NCI-H82 (cell line): Measurements from ENCODE around the gene POLE2.
"Not testable (repeated sequence)": the region's sequence is repeated elsewhere in the genome, so short reads cannot be mapped to it uniquely, and the experiment has no call there.

Experiments
- DNase-seq: peaks from one replicate; lab custom pipeline; 2025; lab: John Stamatoyannopoulos, UW

POLE2 gene

DNA sequence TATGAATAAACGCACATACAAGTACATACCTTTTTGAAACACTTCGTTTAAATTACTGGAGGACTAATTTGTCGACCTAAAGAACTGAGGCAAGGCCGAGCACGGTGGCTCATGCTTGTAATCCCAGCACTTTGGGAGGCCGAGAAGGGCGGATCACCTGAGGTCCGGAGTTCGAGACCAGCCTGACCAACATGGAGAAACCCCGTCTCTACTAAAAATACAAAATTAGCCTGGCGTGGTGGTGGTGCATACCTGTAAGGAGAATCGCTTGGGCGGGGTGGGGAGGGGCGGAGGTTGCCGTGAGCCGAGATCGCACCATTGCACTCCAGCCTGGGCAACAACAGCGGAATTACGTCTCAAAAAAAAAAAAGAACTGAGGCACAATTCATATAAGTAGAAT lies 68.7 kb downstream of the POLE2 start:
- DNase-seq: not testable (repeated sequence)

DNA sequence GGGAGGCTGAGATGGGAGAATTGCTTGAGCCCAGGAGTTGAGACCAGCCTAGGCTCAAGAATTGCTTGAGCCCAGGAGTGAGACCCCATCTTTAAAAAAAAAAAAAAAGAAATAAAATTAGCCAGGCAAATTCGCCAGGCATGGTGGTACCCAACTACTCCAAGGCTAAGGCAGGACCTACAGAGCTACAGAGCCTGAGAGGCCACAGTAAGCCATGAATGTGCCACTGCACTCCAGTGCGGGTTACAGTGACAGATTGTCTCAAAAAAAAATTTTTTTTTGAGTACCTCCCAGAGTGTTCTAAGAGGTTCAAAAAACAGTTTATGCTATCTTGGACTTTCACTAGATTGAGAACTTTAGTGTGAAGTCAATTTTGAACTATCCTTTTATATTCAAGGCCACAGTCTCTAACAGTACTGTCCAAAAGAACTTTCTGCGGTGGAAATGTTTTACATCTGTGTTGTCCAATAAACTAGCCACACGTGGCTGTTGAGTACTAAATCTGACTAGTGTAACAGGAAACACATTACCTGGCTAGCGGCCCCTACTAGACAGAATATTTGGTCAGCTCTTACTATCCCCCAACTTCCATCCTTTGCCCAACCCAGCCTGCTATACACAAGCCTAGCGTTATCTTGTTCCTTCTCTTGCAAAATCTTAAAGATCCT lies 70.0 kb downstream of the POLE2 start:
- DNase-seq: no peak

DNA sequence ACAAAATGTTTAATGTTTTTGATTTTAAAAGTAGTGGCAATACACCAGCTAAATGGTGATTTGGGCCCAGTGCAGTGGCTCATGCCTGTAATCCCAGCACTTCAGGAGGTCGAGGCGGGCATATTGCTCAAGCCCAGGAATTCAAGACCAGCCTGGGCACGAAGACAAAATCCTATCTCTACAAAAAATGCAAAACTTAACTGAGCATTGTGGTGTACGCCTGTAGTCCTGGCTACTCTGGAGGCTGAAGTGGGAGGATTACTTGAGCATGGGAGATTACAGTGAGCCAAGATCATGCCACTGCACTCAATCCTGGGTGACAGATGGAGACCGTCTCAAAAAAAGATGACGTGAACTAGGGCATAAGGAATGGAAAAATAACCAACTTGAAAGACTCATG lies 72.2 kb downstream of the POLE2 start:
- DNase-seq: peak; percentile 58

DNA sequence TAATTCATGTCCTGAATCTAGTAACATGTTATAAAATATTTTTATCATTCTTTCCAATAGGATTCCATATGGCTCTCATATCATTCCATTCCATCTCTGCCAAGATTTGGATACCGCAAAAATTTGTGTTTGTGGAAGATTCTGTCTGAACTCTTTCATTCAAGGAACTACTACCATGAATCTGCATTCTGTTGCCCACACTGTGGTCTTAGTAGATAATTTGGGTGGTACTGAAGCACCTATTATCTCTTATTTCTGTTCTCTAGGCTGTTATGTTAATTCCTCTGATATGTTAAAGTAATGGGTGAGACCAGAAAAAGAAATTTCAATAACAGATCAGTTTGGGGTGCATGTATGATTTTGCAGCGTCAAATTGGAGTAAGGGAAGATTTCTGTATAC lies 73.8 kb downstream of the POLE2 start:
- DNase-seq: no peak

DNA sequence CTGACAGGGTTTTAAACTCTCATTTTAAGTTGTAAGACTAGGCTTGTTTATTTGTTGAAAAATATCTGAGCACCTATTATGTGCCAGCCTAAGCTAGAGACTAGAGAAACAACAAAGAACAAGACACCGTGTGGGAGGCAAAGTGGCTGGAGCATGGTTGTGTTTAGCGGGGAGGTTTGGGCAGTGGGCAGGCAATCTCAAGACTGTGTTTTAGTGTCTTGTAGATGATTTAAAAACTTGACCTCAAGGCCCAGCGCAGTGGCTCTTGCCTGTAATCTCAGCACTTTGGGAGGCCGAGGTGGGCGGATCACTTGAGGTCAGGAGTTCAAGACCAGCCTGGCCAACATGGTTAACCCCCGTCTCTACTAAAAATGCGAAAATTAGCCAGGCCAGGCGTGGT lies 75.3 kb downstream of the POLE2 start:
- DNase-seq: no peak

DNA sequence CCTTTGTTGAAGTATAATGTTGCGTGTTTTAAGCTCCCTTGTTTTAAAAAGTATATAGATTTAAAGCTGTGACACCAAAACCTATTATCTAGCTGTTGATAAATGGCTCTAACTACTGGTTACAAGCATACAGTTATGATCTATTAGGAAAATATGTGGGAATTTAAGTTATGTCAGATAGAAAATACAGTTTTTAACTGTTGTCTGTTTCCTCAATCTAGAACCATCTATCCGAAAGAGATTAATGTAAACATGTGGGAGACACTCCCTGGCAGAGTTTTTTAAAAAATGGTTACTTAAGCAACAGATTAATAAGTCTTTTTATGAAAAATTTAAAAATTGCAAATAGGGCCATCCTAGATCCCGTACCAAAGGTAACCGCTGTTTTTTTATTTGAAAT lies 75.8 kb downstream of the POLE2 start:
- no peak for DNase-seq

DNA sequence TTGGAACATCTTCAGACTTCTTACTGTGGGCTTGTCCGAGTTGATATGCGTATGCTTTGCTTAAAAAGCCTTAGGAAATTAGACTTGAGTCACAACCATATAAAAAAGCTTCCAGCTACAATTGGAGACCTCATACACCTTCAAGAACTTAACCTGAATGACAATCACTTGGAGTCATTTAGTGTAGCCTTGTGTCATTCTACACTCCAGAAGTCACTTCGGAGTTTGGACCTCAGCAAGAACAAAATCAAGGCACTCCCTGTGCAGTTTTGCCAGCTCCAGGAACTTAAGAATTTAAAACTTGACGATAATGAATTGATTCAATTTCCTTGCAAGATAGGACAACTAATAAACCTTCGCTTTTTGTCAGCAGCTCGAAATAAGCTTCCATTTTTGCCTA lies 80.4 kb downstream of the POLE2 start:
- no peak for DNase-seq

DNA sequence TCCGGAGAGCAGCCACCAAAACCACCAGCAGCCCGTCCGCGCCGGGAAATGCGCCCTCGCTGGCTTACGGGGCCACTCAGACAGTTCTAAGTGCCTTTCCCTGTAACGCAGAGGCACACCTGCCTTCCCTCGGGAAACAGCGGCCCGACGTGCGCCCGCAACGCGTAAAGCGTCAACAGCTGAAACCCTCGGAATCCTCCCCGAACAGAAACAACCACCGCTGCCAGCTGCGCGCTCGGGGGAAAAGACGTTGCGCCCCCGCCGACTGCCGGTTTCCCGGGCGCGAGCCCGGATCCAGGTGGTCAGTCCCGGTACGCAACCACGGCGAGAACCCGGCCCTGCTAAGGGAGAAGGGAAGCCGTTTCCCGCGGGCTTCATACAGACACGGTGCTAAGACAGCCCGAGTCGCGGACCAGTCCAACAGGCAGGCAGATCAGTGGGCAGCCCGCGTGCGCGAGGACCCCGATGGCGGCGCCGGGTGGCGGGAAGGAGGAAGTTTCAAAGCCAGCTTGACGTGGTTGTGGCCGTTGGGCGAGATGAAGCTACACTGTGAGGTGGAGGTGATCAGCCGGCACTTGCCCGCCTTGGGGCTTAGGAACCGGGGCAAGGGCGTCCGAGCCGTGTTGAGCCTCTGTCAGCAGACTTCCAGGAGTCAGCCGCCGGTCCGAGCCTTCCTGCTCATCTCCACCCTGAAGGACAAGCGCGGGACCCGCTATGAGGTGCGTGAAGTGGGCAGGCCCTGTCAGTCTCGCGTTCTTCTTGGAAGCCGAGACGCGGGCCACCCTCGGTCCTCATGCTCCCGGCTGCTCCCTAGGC lies 89.3 kb downstream of the POLE2 start, which contains the start of gene LRR1:
Gene LRR1 (plus strand): TSS at position 456 of the 816 bp plus-strand sequence. CDS start 81 bp downstream, at position 537.
- DNase-seq: peak; percentile 85

DNA sequence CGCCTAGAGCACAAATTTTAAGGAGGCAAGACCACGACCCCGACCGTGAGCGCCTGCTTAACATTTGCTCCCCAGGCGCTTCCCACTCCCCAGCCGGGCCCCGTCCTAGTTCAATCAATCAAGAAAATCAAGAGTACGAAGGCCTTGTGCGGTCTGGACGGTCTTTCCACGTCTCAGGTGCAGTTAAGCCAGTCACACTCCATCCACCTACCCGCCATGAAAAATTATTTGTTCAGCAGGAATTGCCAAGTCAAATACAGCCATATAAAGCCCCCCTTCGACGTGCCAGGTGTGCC lies 89.9 kb downstream of the POLE2 start:
- peak; percentile 66 for DNase-seq

DNA sequence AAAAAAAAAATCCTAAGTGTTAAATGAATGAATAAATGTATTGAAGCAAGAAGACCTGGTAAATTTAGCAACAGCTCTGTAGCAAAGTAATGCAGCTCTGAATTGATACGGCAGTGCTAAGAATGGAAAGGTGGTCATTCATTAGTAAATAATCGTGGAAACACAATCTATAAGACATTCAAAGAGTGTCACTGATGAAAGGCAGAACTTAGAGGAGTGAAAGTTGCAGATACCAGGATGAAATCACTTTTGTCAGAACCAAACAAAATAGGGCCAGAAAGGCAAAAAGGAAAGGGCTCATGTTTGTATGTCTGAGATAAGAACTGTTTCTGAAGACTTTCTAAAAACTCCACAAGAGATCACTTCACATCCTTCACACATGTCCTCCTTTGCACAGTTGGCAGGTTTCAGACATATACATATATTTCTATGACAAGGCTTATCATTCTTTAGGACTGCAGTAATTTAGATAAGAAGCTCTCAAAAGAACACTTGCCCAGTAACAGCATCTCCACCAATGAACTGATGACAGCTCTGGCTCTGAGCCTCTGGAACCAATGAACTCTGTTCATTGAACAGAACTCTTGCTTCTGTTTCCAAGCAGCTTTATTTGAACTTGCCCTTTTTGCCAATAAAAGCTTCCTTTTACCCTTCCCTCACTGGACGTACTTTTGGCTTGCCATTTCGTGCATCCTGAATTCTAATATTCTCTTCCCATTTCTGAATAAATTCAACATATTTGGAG lies 93.5 kb downstream of the POLE2 start:
- peak; percentile 8 for DNase-seq
